HFFc6 (cell line): ENCODE data around the gene GATM. TPM values are rescaled to one million over a fixed set of nuclear protein-coding genes. Genes with fewer than 3 reads are reported as not detected.

Experiments used
- DNase-seq: peaks from one replicate; pipeline ENCODE4 v3.0.0-alpha.2; 2018
- H3K27ac Mint-ChIP-seq: 2 replicates; pipeline ENCODE4 v1.8.0; 2020; ENCODE audit warnings: mild to moderate bottlenecking, mixed read lengths
- H3K27me3 Mint-ChIP-seq: 2 replicates; pipeline ENCODE4 v1.8.0; 2021; ENCODE audit warnings: mild to moderate bottlenecking, moderate library complexity, mixed read lengths; ENCODE audit not compliant: insufficient read depth
- H3K36me3 Mint-ChIP-seq: 2 replicates; pipeline ENCODE4 v1.8.0; 2021; ENCODE audit warnings: low read depth, mixed read lengths
- H3K4me1 Mint-ChIP-seq: 2 replicates; pipeline ENCODE4 v1.8.0; 2020; ENCODE audit warnings: low read depth, mixed read lengths
- H3K4me3 Mint-ChIP-seq: 2 replicates; pipeline ENCODE4 v1.8.0; 2020; ENCODE audit warnings: mild to moderate bottlenecking, moderate library complexity, mixed read lengths
- H3K9me3 Mint-ChIP-seq: 2 replicates; pipeline ENCODE4 v1.8.0; 2020; ENCODE audit warnings: mild to moderate bottlenecking, mixed read lengths
- CTCF ChIP-seq: fragments of 200-600 bp; sonication (generic); IDR thresholded peaks from 2 replicates; pipeline ENCODE4 v1.5.0; 2021; ENCODE audit warnings: antibody characterized with exemption, mild to moderate bottlenecking
- total RNA-seq, 6 experiments: library from RNA; stranded (reverse); fragmentation: NEBNext Ultra II Directional; extraction: Animal tissue kit (Norgen Biotek cat#: 25700); gene quantifications; 2 replicates in 1 of 6; 3 replicates in 5 of 6; pipeline ENCODE4 v1.2.3, GENCODE V29; 2021

The GATM gene
- total RNA-seq, 6 experiments from 2014 or later = 0.14 to 0.38 (median 0.14) TPM; not detected in 3

DNA sequence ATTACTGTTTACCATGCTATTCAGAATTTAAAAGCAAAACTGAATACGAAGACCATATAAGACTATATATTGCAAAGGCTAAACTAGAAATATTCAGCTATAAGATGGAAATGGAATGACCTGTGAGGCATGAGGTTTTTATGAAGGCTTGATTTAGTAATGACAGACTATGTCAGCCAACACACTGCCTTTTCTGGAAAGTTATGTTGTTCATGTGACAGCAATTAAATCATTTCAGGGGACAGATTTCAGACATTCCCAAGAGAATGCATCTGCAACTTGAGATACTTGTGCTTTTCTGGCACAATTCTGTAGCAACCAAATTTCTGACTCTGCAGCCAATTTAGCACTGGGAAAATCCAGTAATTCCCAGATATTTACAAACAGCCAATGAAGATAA, 8.6 kb upstream of the GATM start:
- Mint-ChIP-seq H3K4me3 (no peak overlapping the region), H3K27me3 (peaks cover 12% of the 10 kb centered on the region), H3K27ac (no peak overlapping the region), H3K9me3 (no peaks in the 10 kb centered on the region), H3K36me3 (no peaks in the 10 kb centered on the region), H3K4me1 (no peaks in the 10 kb centered on the region)
- DNase-seq = no peak
- no peak for TF ChIP-seq CTCF

DNA sequence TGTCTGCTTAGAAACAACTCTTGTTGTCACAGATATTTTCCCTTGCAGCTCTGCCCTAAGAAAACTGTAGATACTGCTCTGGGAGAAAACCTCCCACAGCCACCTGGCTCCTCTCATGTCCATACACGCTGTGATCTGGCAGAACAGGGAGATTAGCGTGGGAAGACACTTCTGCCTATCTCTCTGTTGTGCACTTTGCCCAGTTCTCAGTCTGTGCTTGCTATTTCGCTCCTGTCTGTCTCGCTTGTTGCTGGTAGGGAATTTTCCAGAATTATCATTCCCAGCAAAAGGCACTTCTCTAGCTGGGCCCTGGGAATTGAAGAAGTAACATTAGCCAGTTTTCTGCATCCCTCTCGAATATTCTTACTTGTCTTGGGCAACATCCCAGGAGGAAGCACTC, 8.1 kb upstream of the GATM start:
- TF ChIP-seq CTCF = no peak
- no peak for DNase-seq
- no peaks in the 10 kb centered on the region for H3K36me3 Mint-ChIP-seq
- no peaks in the 10 kb centered on the region for H3K4me1 Mint-ChIP-seq
- H3K27me3 Mint-ChIP-seq = peaks cover 12% of the 10 kb centered on the region
- H3K4me3 Mint-ChIP-seq = no peak overlapping the region
- no peaks in the 10 kb centered on the region for H3K9me3 Mint-ChIP-seq
- no peak overlapping the region for H3K27ac Mint-ChIP-seq

GRCh38 chr15:45385590-45385989, 7.2 kb upstream of the GATM start:
- no peak for TF ChIP-seq CTCF
- no peaks in the 10 kb centered on the region for H3K9me3 Mint-ChIP-seq
- H3K36me3 Mint-ChIP-seq = no peaks in the 10 kb centered on the region
- no peak overlapping the region for H3K4me3 Mint-ChIP-seq
- H3K4me1 Mint-ChIP-seq = no peaks in the 10 kb centered on the region
- DNase-seq = no peak
- H3K27me3 Mint-ChIP-seq = peaks cover 12% of the 10 kb centered on the region
- H3K27ac Mint-ChIP-seq = no peak overlapping the region

DNA sequence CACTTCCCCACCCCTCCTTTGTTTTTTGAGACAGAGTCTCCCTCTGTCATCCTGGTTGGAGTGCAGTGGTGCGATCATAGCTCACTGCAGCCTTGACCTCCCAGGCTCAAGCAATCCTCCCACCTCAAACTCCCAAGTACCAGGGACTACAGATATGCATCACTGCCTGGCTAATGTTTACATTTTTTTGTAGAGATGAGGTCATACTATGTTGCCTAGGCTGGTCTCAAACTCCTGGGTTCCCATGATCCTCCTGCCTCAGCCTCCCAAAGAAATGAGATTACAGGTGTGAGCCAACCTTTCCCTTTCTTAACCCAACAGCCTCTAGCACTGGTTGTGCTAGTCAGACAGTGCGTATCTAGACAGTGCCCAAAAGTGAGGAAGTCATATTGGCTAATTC, 6.4 kb upstream of the GATM start:
- H3K9me3 Mint-ChIP-seq = no peaks in the 10 kb centered on the region
- H3K27me3 Mint-ChIP-seq = peaks cover 11% of the 10 kb centered on the region
- DNase-seq = no peak
- no peaks in the 10 kb centered on the region for H3K36me3 Mint-ChIP-seq
- H3K4me3 Mint-ChIP-seq = no peak overlapping the region
- no peak overlapping the region for H3K27ac Mint-ChIP-seq
- no peak for TF ChIP-seq CTCF
- H3K4me1 Mint-ChIP-seq = no peaks in the 10 kb centered on the region

DNA sequence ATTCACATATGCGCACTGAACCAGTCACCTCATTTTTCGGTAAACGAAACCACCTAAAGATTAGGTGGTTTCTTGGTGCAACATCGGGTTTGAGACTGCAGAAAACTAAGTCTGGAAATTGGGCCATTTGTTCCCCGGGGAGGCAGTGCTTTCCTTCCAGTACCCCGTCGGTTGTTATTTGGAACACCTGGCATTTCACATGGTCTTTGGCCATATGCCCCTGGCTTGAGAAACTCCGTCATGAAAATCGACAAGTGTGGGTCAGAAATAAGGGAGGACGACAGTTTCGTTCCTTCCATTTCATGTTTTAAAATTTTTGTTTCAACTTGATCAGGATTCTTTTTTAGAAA, 544 bp upstream of the GATM start:
- no peaks in the 10 kb centered on the region for H3K9me3 Mint-ChIP-seq
- H3K36me3 Mint-ChIP-seq = no peaks in the 10 kb centered on the region

More for the DNA sequence above, 544 bp upstream of the GATM start:
- no peak overlapping the region for H3K4me3 Mint-ChIP-seq
- H3K27ac Mint-ChIP-seq = no peak overlapping the region
- peaks cover 9% of the 10 kb centered on the region; the same call in 1 of the 2 replicates for H3K4me1 Mint-ChIP-seq
- TF ChIP-seq CTCF = no peak
- H3K27me3 Mint-ChIP-seq = peaks cover 33% of the 10 kb centered on the region
- DNase-seq = no peak
